NOMO-1 treated with dmso at 0.1 percent for 144 hours (cell line): Measurements from ENCODE around the gene NKTR.

Source experiments
- DNase-seq: peaks from one replicate; lab custom pipeline; 2025; ENCODE audit not compliant: unreplicated experiment; lab: John Stamatoyannopoulos, UW

NKTR gene

DNA sequence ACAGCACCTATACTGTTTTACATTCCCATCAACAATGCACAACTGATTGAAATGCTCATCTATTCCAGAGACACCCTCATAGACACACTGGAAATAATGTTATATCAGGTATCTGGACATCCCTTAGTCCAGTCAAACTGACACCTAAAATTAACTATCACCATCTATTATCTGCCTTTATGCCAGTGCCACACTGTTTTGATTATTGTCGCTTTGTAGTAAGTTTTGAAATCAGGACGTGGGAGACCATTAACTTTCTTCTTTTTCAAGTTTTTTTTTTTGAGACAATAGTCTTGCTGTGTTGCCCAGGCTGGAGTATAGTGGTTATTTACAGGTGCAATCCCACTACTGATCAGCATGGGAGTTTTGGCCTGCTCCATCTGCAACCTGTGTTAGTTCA lies 75.4 kb downstream of the NKTR start:
- DNase-seq, result no peak

DNA sequence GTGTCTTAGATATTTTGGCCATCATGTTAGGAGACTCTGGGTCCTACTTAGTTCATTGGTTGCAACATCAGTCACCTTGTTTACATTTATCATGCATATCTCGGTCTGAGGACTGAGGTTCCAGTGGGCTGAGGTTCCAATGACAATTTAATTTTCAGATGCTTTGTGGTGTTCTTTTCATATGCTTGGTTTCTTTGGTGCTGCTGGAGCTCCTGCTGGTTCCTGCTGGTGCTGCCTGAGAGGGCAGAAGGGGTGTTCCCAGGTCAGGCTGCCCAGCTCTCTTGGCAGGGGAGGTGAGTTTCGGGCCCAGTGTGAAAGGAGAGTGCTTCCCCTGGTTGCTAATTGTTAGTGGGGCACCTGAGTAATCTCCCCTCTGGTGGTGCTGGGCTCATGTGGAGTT lies 78.0 kb downstream of the NKTR start:
- DNase-seq, result no peak

DNA sequence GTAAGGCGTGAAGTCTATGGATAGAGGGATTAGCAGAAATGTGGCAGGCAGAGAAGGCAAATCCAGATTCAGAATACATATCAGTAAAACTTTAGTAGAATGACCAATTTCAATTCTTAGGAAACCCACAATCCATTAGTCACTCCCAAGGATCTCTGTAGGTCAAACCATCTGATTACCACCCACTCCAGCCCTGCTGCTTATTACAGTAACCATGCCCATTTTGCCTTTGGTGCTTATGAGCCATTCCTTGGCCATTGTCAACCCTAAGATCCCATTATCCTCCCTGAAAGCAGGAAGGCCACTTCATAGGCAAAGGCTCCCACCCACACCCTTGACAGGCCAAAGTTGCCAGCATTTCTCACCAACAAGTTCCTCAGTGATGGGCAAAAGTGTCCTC lies 79.8 kb downstream of the NKTR start:
- DNase-seq, result no peak

DNA sequence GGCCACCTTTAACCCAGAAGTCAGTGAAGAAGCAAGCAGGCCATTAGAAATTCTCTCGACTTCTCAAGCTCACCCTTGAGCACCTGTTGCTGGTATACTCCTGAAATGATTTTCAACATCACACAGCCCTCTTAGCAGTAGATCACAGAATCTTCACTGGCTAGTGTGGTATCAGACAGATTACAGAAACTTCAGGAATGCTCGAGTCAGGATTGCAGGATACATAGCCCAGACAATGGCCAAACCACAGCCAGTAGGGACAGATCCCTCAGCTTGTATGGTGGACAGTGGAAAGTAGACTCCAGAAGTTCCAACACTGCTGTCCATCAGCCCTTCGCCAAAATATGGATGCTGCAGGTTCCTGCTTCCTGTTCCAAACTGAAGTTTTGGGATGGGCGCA lies 80.3 kb downstream of the NKTR start:
- no peak for DNase-seq

DNA sequence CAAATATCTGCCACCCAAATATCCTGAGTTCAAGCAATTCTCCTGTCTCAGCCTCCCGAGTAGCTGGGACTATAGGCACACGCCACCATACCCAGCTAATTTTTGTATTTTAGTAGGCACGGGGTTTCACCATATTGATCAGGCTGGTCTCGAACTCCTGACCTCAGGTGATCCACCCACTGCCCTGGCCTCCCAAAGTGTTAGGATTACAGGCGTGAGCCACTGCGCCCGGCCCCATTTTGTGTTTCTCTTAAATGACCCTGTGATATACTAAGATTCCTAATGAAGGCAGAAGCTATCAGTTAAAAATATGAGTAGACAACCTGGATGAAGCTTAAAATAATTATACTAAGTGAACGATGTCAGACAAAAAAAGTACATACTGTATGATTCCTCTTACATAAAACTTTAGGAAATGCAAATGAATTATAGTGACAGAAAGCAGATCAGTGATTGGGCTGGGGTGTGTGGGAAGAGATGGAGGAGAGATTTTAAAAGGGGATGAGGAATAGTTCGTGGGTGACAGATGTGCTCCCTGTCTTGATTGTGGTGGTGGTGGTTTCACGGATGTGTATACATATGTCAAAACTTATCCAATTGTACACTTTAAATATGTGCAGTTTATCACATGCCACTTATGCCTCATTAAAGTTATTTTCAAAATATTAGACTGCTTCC lies 81.0 kb downstream of the NKTR start:
- DNase-seq, result no peak

DNA sequence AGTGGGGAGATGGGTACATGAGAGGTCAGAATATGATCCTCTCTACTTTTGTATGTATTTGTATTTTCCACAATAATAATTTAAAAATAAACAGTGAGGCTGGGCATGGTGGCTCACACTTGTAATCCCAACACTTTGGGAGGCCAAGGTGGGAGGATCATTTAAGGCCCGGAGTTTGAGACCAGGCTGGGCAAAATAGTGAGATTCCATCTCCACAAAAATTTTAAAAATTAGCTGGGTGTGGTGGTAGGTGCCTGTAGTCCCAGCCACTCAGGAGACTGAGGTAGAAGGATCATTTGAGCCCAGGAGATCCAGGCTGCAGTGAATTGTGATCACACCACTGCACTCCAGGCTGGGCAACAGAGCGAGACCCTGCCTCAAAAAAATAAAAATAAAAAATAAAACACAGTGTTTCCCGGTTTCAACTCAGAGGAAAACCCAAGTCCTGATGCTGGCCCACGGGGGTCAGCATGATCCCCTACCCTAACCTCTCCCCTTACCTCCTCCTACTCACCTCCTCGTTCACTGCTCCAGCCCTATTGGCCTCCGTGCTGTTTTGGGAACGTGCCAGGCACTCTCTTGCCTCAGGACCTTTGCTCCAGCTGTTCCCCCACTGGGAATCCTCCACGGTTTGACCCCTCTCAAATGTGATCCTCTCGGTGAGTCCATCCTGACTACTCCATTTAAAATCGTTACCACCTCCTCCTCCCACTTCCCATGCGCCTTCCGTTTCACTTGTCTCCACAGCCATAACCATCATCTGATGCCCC lies 82.0 kb downstream of the NKTR start:
- DNase-seq, result no peak

DNA sequence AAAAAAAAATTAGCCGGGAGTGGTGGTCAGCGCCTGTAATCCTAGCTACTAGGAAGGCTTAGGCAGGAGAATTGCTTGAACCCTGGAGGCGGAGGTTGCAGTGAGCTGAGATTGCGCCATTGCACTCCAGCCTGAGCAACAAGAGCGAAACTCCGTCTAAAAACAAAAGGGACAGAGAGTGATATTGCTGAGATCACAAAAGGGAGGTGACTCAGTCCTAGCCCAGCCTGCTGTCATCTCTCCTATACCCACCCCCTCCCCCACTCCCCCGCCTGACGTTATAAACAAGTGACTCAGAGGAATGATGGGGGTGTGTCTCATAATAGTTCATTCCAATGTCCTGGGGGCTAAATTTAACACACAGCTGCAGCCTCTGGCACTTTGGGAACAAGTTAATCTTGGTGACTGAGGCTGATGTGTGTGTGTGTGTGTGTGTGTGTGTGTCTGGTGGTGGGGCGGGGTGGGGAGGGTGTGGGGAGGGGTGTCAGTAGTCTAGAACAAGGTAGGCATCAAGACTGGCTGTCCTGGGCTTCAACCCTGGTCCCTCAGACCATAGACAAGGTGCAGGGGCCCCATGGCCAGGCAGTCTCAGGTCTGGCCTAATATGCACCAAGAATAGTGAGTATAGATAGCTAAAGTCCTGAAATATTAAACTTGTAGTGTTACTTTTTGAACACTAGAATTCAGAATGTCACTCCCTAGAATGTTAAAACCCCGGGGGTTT lies 83.6 kb downstream of the NKTR start:
- peak; percentile 63 for DNase-seq

DNA sequence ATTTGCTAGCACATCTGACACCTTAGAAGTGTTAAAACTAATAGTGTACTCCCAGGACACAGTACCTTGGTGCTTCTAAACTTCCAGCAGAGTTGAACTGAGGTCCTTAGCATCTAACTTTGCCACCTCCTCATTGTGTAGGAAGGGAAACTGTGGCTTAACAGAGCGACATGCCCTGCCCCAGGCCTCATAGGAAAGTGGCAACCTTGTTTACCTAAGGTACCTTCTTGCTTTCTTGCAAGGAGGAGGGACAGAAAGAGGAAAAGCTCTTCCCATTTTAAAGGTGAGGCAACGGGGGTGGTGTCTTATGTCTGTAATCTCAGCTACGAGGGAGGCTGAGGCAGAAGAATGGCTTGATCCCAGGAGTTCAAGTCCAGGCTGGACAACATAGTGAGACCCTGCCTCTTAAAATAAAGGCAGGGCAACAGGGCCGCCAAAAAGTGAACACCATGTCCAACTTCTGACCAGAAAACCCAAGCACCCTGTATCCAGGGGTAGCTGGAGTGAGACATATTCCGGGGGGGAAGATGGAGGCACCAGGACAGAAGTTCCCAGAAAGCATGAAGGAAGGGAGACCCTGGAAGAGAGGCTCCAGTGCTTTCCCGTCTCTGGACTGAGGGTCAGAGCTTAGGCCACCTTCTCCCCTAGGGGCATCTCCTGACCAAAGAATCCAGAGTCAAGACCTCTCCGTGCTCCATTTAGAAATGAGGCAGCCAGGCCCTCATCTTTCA lies 84.3 kb downstream of the NKTR start:
- no peak for DNase-seq

DNA sequence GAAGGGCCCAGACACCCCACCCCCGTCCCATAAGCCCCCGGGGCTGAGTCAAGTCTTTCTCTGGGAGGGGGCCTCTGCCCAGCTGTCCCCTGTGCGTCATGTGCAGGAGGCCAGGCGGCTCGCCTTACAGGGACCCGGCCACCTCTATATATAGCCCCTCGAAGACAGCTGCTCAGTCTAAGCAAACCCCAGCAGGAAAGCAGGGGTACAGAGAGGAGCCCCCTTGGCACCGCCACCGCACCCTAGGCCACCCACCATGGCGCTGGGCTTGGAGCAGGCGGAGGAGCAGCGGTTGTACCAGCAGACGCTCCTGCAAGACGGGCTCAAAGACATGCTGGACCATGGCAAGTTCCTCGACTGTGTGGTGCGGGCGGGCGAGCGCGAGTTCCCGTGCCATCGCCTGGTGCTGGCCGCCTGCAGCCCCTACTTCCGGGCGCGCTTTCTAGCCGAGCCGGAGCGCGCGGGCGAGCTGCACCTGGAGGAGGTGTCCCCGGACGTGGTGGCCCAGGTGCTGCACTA lies 84.9 kb downstream of the NKTR start, which contains the start of gene KLHL40:
TSS of gene KLHL40 (plus strand) at position 175 of the 519 bp plus-strand sequence. CDS start at position 257, 82 bp downstream.
- no peak for DNase-seq

DNA sequence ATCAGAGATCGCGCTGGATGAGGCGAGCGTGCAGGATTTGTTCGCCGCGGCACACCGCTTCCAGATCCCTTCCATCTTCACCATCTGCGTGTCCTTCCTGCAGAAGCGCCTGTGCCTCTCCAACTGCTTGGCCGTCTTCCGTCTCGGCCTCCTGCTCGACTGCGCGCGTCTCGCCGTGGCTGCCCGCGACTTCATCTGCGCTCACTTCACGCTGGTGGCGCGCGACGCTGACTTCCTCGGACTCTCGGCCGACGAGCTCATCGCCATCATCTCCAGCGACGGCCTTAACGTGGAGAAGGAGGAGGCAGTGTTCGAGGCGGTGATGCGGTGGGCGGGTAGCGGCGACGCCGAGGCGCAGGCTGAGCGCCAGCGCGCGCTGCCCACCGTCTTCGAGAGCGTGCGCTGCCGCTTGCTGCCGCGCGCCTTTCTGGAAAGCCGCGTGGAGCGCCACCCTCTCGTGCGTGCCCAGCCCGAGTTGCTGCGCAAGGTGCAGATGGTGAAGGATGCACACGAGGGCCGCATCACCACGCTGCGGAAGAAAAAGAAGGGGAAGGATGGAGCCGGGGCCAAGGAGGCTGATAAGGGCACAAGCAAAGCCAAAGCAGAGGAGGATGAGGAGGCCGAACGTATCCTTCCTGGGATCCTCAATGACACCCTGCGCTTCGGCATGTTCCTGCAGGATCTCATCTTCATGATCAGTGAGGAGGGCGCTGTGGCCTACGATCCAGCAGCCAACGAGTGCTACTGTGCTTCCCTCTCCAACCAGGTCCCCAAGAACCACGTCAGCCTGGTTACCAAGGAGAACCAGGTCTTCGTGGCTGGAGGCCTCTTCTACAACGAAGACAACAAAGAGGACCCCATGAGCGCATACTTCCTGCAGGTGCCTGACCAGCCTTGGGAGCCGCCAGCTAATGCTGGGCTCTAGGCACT lies 85.7 kb downstream of the NKTR start:
- no peak for DNase-seq

DNA sequence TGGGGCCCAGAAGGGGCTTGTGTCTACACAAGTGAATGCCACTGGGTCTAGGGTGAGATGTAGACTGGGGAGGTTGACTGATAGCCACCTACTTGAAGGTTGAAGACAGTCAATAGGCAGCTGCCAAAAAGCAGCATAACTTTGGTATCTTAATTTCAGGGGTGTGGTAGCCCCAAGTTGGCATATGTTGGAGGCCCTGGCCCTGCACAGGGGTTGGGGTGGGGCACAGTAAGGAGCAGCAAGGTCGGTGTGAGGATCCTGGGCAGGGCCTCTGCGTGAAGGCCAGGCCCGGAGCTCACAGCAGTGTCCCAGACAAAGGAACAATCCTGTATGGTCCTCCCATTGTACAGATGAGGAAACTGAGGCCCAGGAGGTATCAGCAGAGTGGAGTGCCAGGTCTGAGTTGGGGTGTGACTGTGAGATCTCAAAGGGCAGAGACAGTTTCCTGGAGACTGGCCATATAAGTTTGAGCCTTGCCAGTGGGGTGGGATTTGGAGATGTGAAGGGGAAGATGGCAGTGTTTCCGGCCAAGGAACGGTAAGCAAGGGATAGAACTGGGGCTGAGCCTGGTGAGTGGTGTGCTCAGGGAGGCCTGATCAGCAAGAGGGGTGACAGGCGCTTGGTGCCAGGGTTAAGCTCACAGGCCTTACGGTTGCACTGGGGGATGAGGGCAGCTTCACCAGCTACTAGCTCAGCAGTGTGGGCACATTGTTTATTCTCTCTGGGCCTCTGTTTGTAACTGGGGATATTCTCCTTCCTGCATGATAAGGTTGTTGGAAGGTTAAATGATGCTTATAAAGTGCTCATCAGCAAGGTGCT lies 86.6 kb downstream of the NKTR start:
- no peak for DNase-seq

DNA sequence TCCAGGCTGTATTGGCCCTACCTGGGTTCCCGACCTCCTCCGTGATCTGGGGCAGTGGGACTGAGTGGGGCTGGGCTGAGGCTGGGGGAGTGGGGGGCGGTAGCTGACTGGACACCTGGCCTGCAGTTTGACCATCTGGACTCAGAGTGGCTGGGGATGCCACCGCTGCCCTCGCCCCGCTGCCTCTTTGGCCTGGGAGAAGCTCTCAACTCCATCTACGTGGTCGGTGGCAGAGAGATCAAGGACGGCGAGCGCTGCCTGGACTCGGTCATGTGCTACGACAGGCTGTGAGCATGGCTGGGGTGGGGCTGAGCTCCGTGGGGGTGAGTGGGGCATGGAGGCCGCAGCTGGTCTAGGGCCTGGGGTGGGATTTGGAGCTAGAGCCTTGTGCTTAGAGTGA lies 87.5 kb downstream of the NKTR start:
- DNase-seq, result no peak

DNA sequence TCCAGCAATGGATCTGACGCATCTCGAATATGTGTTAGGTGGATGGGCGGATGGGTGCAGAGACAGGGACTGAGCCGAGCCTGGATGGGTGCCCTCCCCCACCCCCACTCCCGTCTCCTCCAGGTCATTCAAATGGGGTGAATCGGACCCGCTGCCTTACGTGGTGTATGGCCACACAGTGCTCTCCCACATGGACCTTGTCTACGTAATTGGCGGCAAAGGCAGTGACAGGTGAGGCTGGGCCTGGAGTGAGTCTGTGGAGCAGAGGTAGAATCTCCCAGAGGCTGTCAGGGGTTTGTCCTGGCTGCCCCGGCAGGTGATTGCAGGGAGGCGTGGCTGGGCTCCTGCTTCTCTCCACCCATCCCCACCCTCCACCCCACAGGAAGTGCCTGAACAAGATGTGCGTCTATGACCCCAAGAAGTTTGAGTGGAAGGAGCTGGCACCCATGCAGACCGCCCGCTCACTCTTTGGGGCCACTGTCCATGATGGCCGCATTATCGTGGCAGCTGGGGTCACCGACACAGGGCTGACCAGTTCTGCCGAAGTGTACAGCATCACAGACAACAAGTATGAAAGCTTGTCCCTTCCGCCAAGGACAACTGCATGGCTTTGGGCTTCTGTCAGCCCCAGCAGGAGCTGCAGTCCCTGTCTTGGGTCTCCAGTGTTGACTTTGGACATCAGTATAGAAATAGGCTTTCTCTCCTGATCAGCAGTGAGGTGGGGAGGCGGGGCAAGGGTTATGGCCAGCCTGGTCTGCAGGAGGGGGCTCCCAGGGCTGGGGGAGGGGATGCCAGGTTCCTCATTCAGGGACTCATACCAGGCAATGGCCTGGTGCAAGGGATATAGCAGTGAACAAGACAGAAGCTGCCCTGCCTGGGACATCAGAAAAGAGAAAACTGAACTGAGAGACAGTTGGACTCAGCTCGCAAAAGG lies 88.3 kb downstream of the NKTR start:
- DNase-seq, result no peak

DNA sequence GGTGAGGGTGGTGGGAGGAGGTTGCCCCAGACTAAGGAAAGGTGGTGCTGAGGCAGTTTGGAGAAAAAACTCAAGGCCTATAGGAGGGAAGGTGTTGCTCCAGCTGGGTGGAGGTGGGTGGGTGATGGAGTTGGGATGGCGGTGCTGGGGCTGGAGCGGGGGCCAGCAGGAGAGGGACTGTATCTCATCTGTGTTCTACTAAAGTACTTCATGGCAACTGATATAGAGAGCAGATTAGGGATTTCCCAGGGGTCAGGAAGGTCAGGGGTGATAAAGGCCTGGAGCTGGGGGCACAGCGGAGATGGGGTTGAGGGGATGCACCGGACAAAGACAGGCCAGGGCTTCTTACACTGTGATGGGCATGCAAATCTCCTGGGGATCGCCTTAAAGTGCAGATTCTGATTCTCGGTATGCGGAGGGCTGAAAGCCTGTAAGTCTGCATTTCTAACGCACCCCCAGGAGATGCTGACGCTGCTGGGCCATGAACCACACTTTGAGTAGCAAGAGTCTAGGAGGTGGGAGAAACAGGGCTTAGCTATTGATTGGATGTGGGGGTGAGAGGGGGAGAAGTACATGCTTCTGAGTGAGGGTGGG lies 89.0 kb downstream of the NKTR start:
- DNase-seq, result no peak

DNA sequence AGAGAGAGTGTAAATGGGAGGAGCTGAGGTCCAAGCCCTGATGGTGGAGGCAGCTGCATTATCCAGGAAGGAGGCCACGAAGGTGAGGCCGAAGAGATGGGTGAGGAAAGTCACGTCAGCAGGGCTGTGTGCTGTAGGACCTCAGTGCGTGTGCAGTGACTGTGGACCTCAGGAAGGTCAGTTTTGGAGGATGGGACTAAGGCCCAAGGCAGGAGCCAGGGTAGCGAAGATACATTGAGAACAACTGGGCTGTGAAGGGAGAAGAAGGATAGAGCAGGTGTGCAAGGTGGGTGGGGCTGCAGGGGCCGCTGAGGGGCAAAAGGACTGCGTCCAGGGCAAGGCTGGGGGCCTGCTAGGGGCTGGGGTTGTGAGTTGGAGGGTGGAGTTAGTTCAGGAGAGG lies 89.7 kb downstream of the NKTR start:
- DNase-seq, result no peak

DNA sequence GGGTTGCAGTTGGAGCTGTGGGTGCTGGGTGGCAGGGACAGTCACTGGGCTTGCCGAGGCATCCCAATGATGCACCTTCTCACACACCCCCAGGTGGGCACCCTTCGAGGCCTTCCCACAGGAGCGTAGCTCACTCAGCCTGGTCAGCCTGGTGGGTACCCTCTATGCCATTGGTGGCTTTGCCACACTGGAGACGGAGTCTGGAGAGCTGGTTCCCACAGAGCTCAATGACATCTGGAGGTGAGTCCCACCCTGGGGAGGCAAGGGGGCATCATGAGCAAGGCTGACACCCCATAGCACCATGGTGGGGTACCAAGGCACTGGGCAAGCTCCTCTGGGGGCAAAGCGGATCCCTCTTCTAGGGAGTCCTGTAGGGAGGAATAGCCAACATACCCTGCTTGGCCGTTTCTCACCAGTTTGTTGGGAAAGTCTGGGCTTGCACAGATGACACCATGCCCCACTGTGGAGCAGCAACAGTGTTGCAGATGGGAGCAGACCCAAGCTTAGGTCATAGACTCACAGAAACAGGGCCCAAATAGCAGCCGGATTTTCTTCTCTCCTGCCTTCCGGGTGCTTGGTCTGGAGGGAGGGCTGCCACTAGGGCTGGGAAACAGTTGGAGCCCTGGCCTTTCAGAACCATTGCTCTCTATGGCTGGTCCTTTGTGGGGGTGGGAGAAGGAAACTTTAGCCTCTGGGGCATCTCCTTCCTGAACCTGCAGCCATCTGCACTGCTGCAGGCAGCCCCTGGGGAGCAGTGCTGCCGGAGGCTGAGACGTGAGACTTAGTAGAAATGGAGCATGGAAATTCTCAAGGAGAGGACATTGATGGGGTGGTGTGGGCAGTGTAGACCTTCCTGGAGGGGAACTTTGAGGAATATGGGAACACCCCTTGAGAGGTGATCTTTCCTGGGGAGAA lies 90.5 kb downstream of the NKTR start:
- DNase-seq, result no peak
